NCI-H1417 (cell line): ENCODE results near the gene SASH1.

Experiments used
- DNase-seq, 3 experiments: peaks; one replicate each; lab custom pipeline; 2025; lab: John Stamatoyannopoulos, UW

SASH1 gene

GRCh38 chr6:148342350-148343046 is at the start of gene SASH1:
Gene SASH1 (plus strand): TSS chr6:148342838. CDS start chr6:148343068, 230 bp downstream.
- peak; percentile 75 to 93 (median 93) for DNase-seq

DNA sequence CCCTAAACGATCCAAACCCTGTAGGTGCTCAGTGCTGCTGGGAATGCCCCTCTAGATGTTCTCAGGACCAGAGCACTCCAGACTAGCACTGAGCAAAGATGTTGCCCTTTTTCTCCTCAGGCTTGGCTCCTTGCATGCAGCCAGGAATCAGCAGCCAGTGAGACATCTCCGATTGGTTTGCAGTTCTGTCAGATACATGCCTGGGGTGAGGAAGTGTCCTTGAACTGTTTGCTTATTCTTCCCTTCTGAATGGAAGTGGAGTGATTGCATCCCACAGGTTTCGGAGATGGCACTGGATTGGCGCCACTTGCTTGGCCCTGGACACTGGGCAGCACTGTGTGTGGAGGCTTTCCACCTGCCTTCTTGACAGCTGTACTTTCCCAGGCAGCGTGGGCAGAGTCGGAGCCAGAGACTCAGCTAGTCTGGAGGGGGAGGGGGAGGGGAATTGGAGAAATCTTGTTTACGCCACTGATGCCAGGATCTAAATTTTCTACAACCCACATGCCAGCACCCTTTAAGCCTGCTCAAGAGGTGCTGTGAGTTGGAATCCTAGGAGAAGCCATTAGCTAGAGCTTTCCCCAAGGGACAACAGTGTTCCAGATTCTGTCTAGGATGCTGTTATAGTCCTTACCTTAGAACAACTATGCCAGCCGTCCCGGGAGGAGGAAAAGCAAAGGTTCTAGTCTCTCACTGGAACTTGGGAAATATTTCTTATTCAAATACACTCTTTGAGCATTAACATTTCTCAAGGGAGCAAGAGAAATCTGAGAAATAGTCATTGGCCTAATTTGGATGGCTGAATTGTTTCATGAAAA is 49.2 kb upstream of the SASH1 start:
- DNase-seq, result peak in 1 of 3 experiments; percentile 42

DNA sequence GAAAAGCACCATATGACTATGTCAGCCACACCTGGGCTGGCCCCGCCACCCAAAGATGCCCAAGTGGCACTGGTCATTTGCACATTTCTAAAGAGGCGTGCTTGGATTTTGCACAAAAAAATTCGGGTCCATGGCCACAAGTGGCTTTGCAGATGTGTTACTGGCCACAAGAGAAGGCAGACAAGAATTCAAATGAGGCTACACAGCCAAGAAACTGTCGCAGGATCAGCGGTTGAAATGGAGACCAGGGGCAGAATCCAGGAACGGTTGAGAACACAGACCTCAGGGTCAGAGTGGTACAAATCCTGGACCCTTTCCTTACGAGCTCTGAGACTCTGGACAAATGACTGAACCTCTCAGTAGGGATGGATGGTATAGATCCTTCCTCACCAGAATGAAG is 48.6 kb upstream of the SASH1 start:
- DNase-seq, result no peak

DNA sequence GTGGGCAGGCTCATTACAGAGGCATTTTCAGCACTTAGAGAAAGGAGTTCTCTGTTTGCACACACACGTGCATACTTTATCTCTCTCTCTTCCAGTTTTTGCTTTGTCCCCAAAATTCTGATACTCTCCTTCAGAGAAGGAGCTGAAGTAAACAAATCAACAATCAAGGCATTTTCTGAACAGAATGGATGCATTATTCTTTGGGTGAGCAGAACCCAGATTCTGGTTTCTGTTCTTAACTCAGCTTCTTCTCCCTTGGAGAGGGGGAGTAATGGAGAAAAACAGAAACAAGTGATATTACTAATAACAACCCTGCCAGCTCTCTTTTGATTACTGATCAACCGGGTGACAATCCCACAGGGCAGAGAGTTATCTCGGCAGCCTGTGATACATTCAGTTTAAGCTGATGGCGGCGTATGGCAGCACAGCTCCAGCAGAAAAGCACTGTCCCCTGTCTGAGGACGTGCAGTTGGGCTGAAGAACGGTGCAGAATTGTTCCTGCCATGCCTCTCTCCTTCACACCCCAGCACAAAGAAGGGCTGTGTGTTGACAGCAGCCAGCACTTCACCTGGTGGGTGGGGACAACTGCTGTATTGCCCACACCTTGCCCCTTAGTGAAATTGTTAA is 47.3 kb upstream of the SASH1 start:
- no peak for DNase-seq

- DNase-seq, result no peak
Observed at GRCh38 chr6:148296771-148297170, 45.9 kb upstream of the SASH1 start.

- no peak for DNase-seq
Observed at GRCh38 chr6:148298683-148299082, 44.0 kb upstream of the SASH1 start.

GRCh38 chr6:148303616-148304015 is 39.0 kb upstream of the SASH1 start:
- no peak for DNase-seq

GRCh38 chr6:148304976-148305375 is 37.7 kb upstream of the SASH1 start:
- DNase-seq, result no peak

GRCh38 chr6:148306286-148306685 is 36.4 kb upstream of the SASH1 start:
- DNase-seq, result no peak

DNA sequence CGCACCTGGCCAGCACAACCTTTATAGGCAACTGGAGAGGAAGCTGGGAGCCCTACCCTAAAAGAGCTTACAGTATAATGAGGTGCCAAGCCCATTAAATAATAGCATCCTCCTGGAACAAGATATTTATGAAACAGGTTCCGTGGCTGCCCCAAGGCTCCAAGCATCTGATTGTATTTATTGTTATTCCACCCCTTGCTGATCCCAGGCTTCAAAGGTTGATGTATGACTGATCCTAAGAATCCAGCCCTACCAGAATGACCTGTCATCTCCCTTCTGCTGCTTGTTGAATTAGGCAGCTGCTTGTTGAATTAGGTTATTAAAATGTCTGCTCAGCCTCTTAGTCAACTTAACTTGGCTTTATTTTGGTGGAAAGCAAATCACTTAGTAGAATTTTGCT is 35.2 kb upstream of the SASH1 start:
- DNase-seq, result peak in 2 of 3 experiments; percentile 71 to 95

- DNase-seq, result no peak
Observed at GRCh38 chr6:148309301-148309700, 33.3 kb upstream of the SASH1 start.

- DNase-seq, result no peak
Observed at GRCh38 chr6:148311966-148312669, 30.5 kb upstream of the SASH1 start.

GRCh38 chr6:148313488-148313887 is 29.1 kb upstream of the SASH1 start:
- peak in 2 of 3 experiments; percentile 46 to 74 for DNase-seq

- no peak for DNase-seq
Observed at GRCh38 chr6:148316308-148316707, 26.3 kb upstream of the SASH1 start.

DNA sequence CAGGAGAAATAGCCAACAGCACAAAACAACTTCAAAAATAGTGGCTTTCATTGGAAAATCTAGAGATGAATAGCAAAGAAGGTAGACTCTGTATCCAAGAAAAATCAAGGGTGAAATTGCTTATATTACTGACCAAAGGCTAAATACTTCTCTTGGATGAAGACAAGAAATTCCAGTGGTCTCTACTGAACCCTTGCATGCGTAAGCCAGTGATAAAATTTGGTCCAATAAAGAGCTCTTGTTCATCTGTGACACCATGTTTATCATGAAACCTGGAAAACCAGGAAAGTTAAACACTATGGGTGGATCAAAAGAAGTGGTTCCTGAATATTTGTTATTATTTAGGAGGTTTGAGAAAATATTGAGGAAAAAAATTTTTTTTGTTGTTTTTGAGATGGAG is 25.6 kb upstream of the SASH1 start:
- no peak for DNase-seq

GRCh38 chr6:148317739-148318138 is 24.9 kb upstream of the SASH1 start:
- DNase-seq, result no peak

GRCh38 chr6:148322704-148323103 is 19.9 kb upstream of the SASH1 start:
- DNase-seq, result no peak

GRCh38 chr6:148323344-148323743 is 19.3 kb upstream of the SASH1 start:
- DNase-seq, result peak in 2 of 3 experiments; percentile 31 to 76

DNA sequence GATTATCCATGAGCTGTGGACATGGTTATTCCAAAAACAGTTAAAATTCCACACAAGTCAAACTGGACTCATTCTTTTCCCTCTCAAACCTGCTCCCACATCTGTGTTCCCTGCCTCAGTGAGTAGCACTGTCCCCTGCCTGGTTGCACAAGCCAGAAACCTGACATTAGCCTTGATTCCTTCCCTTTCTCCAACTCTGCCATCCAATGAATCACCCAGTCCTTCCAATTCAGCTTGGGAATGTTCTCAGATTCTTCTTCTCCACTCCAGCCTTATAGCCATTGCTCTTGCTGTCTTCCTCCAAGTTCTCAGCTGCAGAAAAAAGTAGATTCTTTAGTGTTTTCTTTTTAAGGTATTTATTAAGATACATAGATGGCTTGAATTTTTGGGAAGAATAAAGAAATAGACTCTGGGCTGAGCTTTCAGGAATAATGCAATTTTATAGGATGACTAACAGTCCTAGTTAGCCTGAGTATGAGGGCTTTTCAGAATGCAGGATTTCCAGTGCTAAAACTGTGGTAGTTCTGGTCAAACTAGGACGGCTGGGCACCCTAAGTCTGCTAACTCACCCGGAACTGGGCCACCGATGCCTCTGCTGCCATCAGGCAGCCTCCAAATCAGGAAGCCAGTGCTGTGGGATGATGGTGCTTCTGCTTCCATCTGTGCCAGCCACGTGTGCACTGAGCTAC is 18.2 kb upstream of the SASH1 start:
- no peak for DNase-seq

GRCh38 chr6:148325316-148326068 is 17.1 kb upstream of the SASH1 start:
- DNase-seq, result no peak
